ENCODE measurements around the gene PRDM5.

DNA sequence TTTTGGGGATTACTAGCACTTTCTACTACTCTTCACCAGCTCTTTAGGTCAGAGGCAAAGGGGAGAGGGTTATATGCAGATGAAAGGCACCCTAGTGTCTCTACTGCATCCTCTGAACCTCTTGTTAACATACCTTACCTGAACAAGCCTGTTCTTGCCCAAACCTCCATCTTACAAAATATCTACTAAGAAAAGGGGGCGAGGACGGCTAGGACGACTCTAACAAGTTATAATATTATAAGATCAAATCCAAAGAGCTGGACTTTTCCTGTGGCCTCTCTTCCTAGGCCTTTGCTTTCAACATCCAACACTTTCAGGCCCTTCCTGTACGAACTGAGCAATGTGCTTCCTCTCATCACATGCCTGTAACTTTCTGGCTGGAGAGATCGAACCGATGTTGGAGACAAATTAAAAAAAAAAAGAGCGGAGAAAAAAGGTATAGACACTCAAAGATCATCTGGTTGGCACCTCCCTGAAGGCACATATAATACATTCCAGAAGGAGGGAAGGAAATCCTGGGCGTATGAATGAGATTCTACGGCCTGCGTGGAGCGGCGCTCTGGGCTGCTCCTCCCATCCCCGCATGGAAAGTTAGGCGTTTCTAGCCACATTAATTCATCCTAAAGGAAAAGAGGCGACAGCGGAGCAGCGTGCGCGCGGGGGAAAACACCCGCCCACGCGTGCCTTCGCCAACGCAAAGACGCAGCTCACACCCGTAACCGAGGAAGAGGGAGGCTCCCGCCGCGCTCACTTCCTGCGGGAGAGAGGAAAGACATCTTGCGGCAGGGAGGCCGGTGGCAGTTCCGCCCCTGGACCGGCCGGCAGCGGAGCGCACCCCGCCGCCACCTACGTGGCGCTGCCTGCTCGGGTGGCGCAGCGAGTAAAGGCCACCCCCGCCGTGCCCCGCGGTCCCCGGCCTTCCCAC, 808 bp downstream of the PRDM5 start:
- TF ChIP-seq POLR2A (IDR thresholded peaks at IDR 0.05; ENCODE audit: low read depth, low read length) (no peak), SMC3 (IDR thresholded peaks at IDR 0.05; ENCODE audit: borderline replicate concordance, low read length) (no peak), YBX1 (IDR thresholded peaks at IDR 0.05) (no peak), TCF12 (IDR thresholded peaks at IDR 0.05; ENCODE audit: low read depth, low read length) (no peak), CHD2 (IDR thresholded peaks at IDR 0.05; ENCODE audit: borderline replicate concordance, low read depth, low read length) (no peak), CEBPB (IDR thresholded peaks at IDR 0.05; ENCODE audit: borderline replicate concordance in 1 of 2, low read depth in 2 of 2, low read length in 2 of 2) (no peak)
- TF ChIP-seq, protein P1, sequence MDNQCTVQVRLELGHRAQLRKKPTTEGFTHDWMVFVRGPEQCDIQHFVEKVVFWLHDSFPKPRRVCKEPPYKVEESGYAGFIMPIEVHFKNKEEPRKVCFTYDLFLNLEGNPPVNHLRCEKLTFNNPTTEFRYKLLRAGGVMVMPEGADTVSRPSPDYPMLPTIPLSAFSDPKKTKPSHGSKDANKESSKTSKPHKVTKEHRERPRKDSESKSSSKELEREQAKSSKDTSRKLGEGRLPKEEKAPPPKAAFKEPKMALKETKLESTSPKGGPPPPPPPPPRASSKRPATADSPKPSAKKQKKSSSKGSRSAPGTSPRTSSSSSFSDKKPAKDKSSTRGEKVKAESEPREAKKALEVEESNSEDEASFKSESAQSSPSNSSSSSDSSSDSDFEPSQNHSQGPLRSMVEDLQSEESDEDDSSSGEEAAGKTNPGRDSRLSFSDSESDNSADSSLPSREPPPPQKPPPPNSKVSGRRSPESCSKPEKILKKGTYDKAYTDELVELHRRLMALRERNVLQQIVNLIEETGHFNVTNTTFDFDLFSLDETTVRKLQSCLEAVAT (IDR thresholded peaks at IDR 0.05), result no peak
- TF ChIP-seq, protein P2, sequence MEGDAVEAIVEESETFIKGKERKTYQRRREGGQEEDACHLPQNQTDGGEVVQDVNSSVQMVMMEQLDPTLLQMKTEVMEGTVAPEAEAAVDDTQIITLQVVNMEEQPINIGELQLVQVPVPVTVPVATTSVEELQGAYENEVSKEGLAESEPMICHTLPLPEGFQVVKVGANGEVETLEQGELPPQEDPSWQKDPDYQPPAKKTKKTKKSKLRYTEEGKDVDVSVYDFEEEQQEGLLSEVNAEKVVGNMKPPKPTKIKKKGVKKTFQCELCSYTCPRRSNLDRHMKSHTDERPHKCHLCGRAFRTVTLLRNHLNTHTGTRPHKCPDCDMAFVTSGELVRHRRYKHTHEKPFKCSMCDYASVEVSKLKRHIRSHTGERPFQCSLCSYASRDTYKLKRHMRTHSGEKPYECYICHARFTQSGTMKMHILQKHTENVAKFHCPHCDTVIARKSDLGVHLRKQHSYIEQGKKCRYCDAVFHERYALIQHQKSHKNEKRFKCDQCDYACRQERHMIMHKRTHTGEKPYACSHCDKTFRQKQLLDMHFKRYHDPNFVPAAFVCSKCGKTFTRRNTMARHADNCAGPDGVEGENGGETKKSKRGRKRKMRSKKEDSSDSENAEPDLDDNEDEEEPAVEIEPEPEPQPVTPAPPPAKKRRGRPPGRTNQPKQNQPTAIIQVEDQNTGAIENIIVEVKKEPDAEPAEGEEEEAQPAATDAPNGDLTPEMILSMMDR (IDR thresholded peaks at IDR 0.05 in 2 of 3, conservative IDR thresholded peaks at IDR 0.05 in 1 of 3; ENCODE audit: control insufficient read depth in 2 of 3, extremely low read depth in 1 of 3, insufficient read depth in 1 of 3, low read depth in 3 of 3, low read length in 3 of 3), result no peak
- TF ChIP-seq, protein P3, sequence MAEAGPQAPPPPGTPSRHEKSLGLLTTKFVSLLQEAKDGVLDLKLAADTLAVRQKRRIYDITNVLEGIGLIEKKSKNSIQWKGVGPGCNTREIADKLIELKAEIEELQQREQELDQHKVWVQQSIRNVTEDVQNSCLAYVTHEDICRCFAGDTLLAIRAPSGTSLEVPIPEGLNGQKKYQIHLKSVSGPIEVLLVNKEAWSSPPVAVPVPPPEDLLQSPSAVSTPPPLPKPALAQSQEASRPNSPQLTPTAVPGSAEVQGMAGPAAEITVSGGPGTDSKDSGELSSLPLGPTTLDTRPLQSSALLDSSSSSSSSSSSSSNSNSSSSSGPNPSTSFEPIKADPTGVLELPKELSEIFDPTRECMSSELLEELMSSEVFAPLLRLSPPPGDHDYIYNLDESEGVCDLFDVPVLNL (IDR thresholded peaks at IDR 0.05; ENCODE audit: low read depth, low read length), result no peak
